ENCODE data around the gene ISG20L2. TPM values are rescaled to one million over a fixed set of nuclear protein-coding genes. Genes with fewer than 3 reads are reported as not detected.
A peak's percentile ranks its signal among the peaks of the same experiment; 100 is the strongest.

The ISG20L2 gene
- polyA plus RNA-seq (2011; rRNA removed): 42.5 and 55.7 TPM in 2 replicates
- 29.2 and 35.7 TPM in 2 replicates for polyA plus RNA-seq (2012; cell fraction: cytosol; rRNA removed)
- 12.5 and 17.9 TPM in 2 replicates for polyA plus RNA-seq (2012; cell fraction: nucleus; rRNA removed)
- polyA plus RNA-seq (2017; fragmentation: RNase III; extraction: RNeasy Plus Mini Kit Qiagen cat#74134 plus additional on column Dnase treatment): 27.6 to 31.4 TPM (median 29.6 TPM) in 3 replicates
- polyA minus RNA-seq (2011; rRNA and poly(A)+ RNA removed): 44.0 and 56.0 TPM in 2 replicates

DNA sequence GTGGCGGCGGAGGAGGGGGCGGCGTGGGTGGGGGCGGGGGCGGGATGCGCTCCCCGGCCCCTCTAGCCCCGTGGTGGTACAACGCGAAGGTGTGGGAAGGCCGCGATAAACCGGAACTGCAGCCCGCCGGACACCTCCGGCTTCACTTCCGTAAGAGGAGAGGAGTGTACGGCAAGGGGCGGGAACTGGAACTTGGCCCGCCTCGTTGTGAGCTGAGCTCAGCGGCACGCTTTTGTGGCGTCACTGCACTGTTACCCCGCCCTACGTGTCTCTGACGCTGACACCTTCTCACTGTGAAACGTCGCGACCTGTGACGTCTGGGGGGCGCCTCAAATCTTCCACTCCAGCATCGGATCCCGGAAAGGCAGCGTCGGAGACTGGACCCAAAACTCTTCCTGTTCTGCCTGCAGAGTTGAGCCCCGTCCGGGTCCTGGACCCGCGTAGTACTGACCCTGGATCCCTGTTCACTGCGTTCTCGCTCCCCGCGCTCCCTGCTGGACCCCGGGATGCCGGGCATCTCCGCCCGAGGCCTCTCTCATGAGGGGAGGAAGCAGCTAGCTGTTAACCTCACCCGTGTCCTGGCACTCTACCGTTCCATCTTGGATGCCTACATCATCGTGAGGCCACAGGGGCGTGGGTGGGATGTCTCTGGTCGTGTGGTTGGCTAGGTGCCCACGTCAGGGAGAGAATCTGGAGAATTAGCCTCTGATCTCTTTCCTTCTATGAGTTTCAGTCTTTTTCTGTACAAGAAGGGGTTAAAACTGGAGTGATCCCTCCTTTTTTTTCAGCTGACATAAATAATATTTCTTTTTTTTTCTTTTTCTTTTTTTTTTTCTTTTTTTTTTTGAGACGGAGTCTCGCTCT lies at the start of gene ISG20L2:
ISG20L2 (minus strand) TSS at position 168 of the 864 bp plus-strand sequence. CDS start 1,114 bp downstream, outside the sequence.
- H3K27ac ChIP-seq: peak within 1 kb of the TSS; percentile 93
- ATAC-seq (peak; percentile 87 to 89), FAIRE-seq (no peak), DNase-seq (ENCODE audit: low read depth in 1 of 2, low spot score in 1 of 2) (peak; percentile 94 to 99)
- H3K4me2 ChIP-seq: peak within 1 kb of the TSS; percentile 95
- peak within 1 kb of the TSS; percentile 89 for H3K4me3 ChIP-seq
- CTCF ChIA-PET: interaction anchor here (1.1 to 42.3 kb wide), 9 partner anchors 14 to 162 kb away, joined by 3 to 2258 read pairs (median 108); partner anchors contain the start of genes CRABP2, INSRR, MRPL24 and NES
- no peaks in the 10 kb centered on the region for H3K9me3 ChIP-seq
- POLR2A ChIA-PET: interaction anchor here (0.6 to 4.4 kb wide), 31 partner anchors 8 to 228 kb away, joined by 3 to 90 read pairs (median 6); partner anchors contain the start of genes HDGF, MEF2D, MRPL24 and PRCC
- 5% methylated on average over 50 of the region's 57 CpGs for WGBS (ENCODE audit: missing lambda C conversion rate)
- H3K4me1 ChIP-seq: peaks cover 35% of the 10 kb centered on the region
- TF ChIP-seq CHD2 (IDR thresholded peaks at IDR 0.05; ENCODE audit: low read length, partially characterized antibody) (no peak), JUN (IDR thresholded peaks at IDR 0.05) (peak; percentile 97 to 98), PBX3 (IDR thresholded peaks at IDR 0.05) (no peak), CHD4 (IDR thresholded peaks at IDR 0.05; ENCODE audit: borderline replicate concordance) (no peak), EP300 (IDR thresholded peaks at IDR 0.05) (no peak), MAZ (IDR thresholded peaks at IDR 0.05; ENCODE audit: borderline replicate concordance, low read depth, low read length) (peak; percentile 76; the same call in 1 of the 2 replicates), TFCP2L1 (CRISPR knock-in tag; IDR thresholded peaks at IDR 0.05) (no peak), FOXS1 (CRISPR knock-in tag; IDR thresholded peaks at IDR 0.05) (no peak), HDAC2 (IDR thresholded peaks at IDR 0.05) (no peak), ELK1 (IDR thresholded peaks at IDR 0.05; ENCODE audit: low read depth, low read length) (no peak), ZC3H11A (IDR thresholded peaks at IDR 0.05) (no peak), MAFK (IDR thresholded peaks at IDR 0.05; ENCODE audit: partially characterized antibody) (peak; percentile 35), POLR2A (IDR thresholded peaks at IDR 0.05; ENCODE audit: low read length) (peak; percentile 29), ZNF302 (CRISPR knock-in tag; IDR thresholded peaks at IDR 0.05) (no peak), BHLHE40 (IDR thresholded peaks at IDR 0.05; ENCODE audit: low read depth, low read length) (peak; percentile 95), RAD21 (conservative IDR thresholded peaks at IDR 0.05 in 1 of 2, IDR thresholded peaks at IDR 0.05 in 1 of 2) (no peak), CBX2 (IDR thresholded peaks at IDR 0.05; ENCODE audit: borderline replicate concordance, low read depth) (no peak), EHMT2 (IDR thresholded peaks at IDR 0.05; ENCODE audit: low read depth) (no peak), HEYL (CRISPR knock-in tag; IDR thresholded peaks at IDR 0.05) (no peak), RNF2 (IDR thresholded peaks at IDR 0.05; ENCODE audit: borderline replicate concordance, low read depth) (no peak), CBX8 (IDR thresholded peaks at IDR 0.05) (no peak), ZFP36 (IDR thresholded peaks at IDR 0.05; ENCODE audit: borderline replicate concordance, partially characterized antibody) (no peak), REST (IDR thresholded peaks at IDR 0.05) (no peak), KDM5A (IDR thresholded peaks at IDR 0.05) (no peak), JUNB (IDR thresholded peaks at IDR 0.05) (no peak)
- TF ChIP-seq, protein P1, sequence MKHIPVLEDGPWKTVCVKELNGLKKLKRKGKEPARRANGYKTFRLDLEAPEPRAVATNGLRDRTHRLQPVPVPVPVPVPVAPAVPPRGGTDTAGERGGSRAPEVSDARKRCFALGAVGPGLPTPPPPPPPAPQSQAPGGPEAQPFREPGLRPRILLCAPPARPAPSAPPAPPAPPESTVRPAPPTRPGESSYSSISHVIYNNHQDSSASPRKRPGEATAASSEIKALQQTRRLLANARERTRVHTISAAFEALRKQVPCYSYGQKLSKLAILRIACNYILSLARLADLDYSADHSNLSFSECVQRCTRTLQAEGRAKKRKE (CRISPR knock-in tag; IDR thresholded peaks at IDR 0.05; ENCODE audit: low read depth): no peak
- TF ChIP-seq, protein P2, sequence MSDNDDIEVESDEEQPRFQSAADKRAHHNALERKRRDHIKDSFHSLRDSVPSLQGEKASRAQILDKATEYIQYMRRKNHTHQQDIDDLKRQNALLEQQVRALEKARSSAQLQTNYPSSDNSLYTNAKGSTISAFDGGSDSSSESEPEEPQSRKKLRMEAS (IDR thresholded peaks at IDR 0.05): peak; percentile 45; the same call in 1 of the 2 replicates
- TF ChIP-seq, protein P3, sequence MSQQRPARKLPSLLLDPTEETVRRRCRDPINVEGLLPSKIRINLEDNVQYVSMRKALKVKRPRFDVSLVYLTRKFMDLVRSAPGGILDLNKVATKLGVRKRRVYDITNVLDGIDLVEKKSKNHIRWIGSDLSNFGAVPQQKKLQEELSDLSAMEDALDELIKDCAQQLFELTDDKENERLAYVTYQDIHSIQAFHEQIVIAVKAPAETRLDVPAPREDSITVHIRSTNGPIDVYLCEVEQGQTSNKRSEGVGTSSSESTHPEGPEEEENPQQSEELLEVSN (IDR thresholded peaks at IDR 0.05; ENCODE audit: borderline replicate concordance, low read depth): 0 out of 2 replicates have a peak, but pooled peaks have one; percentile 6
- TF ChIP-seq, protein P4, sequence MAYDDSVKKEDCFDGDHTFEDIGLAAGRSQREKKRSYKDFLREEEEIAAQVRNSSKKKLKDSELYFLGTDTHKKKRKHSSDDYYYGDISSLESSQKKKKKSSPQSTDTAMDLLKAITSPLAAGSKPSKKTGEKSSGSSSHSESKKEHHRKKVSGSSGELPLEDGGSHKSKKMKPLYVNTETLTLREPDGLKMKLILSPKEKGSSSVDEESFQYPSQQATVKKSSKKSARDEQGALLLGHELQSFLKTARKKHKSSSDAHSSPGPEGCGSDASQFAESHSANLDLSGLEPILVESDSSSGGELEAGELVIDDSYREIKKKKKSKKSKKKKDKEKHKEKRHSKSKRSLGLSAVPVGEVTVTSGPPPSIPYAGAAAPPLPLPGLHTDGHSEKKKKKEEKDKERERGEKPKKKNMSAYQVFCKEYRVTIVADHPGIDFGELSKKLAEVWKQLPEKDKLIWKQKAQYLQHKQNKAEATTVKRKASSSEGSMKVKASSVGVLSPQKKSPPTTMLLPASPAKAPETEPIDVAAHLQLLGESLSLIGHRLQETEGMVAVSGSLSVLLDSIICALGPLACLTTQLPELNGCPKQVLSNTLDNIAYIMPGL (CRISPR knock-in tag; IDR thresholded peaks at IDR 0.05; ENCODE audit: borderline replicate concordance): no peak

Data from A549 (cell line).